HCT116 (cell line): ENCODE data around the gene DLX3. TPM values are rescaled to one million over a fixed set of nuclear protein-coding genes. Genes with fewer than 3 reads are reported as not detected.

Experiments used
- ATAC-seq: fragments of 200-7000 bp; cut with Tn5 transposase; 2 replicates; pipeline ENCODE4 v1.9.1; 2020; ENCODE audit warnings: mild to moderate bottlenecking, moderate library complexity
- BruUV-seq: library from RNA; stranded (reverse); fragments of 400-500 nt; replicated peaks from 2 replicates; lab custom pipeline; 2021; lab: Mats Ljungman, UMichigan
- CTCF ChIA-PET: fragments of 300-600 bp; sonication (Branson Sonifier 250); formaldehyde crosslinking; loops from one replicate; lab custom pipeline; 2021; ENCODE audit warnings: antibody characterized with exemption; lab: Charles Lee
- POLR2A ChIA-PET: fragments of 300-600, 350-600 bp; sonication (Branson Sonifier 250); formaldehyde crosslinking; loops from one replicate; lab custom pipeline; 2021; ENCODE audit warnings: antibody characterized with exemption; lab: Charles Lee
- RAD21 ChIA-PET, 2 experiments: fragments of 300-600 bp; sonication (Branson Sonifier 250); formaldehyde crosslinking; loops; one replicate each; lab custom pipeline; 2023; ENCODE audit warnings: low total read pairs in 2 of 2; ENCODE audit not compliant: uncharacterized antibody in 2 of 2, unreplicated experiment in 2 of 2, low non-redundant PET in 1 of 2; lab: Charles Lee
- DNase-seq: peaks from one replicate; pipeline ENCODE4 v3.0.0-alpha.2; 2010; ENCODE audit warnings: low read depth, low spot score
- H2AFZ ChIP-seq: fragments of 200-600 bp; shearing (Covaris generic), sonication (generic); 2 replicates; pipeline ENCODE4 v1.6.1; 2017; ENCODE audit warnings: low read depth, mixed run types, mixed read lengths, antibody characterized with exemption, low read length; ENCODE audit not compliant: poor library complexity, severe bottlenecking
- H3K27ac ChIP-seq: 2 replicates; pipeline ENCODE4 v1.5.1; 2012; ENCODE audit warnings: low read depth, low read length
- H3K27me3 ChIP-seq: fragments of 200-600 bp; sonication (generic); 2 replicates; pipeline ENCODE4 v1.6.1; 2016; ENCODE audit warnings: mixed run types, low read length, mixed read lengths; ENCODE audit not compliant: insufficient read depth
- H3K36me3 ChIP-seq, 2 experiments: fragments of 200-500 bp in 1 of 2; fragments of 200-600 bp in 1 of 2; sonication (Bioruptor generic) in 1 of 2; sonication (generic) in 1 of 2; 2 replicates each; pipeline versions ENCODE4 v1.5.1 to v1.6.1; 2014 to 2016; ENCODE audit warnings: low read length in 2 of 2, inconsistent platforms in 1 of 2, mixed read lengths in 1 of 2, mixed run types in 1 of 2; ENCODE audit not compliant: insufficient read depth in 2 of 2, control insufficient read depth in 1 of 2
- H3K4me1 ChIP-seq, 2 experiments: fragments of 200-600 bp in 1 of 2; sonication (generic) in 1 of 2; 2 replicates each; pipeline versions ENCODE4 v1.5.1 to v1.6.1; 2012 to 2017; ENCODE audit warnings: low read length in 2 of 2, inconsistent platforms in 1 of 2, mild to moderate bottlenecking in 1 of 2, mixed read lengths in 1 of 2, mixed run types in 1 of 2, moderate library complexity in 1 of 2; ENCODE audit not compliant: insufficient read depth in 2 of 2, control insufficient read depth in 1 of 2
- H3K4me2 ChIP-seq: fragments of 200-600 bp; sonication (generic); 2 replicates; pipeline ENCODE4 v1.6.1; 2017; ENCODE audit warnings: mixed run types, low read length, mixed read lengths
- H3K4me3 ChIP-seq, 2 experiments: fragments of 200-600 bp in 1 of 2; sonication (generic) in 1 of 2; replicated peaks in 1 of 2; 2 replicates each; pipeline ENCODE4 v1.5.1; 2011 to 2016; ENCODE audit warnings: low read length in 2 of 2, control low read depth in 1 of 2, low read depth in 1 of 2, mild to moderate bottlenecking in 1 of 2, mixed read lengths in 1 of 2, mixed run types in 1 of 2
- H3K79me2 ChIP-seq: fragments of 200-600 bp; sonication (generic); 2 replicates; pipeline ENCODE4 v1.6.1; 2017; ENCODE audit warnings: mild to moderate bottlenecking, mixed run types, low read length, moderate library complexity, mixed read lengths; ENCODE audit not compliant: insufficient read depth
- H3K9ac ChIP-seq: fragments of 200-600 bp; sonication (generic); 2 replicates; pipeline ENCODE4 v1.6.1; 2016; ENCODE audit warnings: low read length, mixed read lengths
- H3K9me2 ChIP-seq: fragments of 200-600 bp; sonication (generic), shearing (Covaris generic); 2 replicates; pipeline ENCODE4 v1.6.1; 2017; ENCODE audit warnings: mixed run types, mild to moderate bottlenecking, moderate library complexity; ENCODE audit not compliant: insufficient read depth
- H3K9me3 ChIP-seq, 2 experiments: fragments of 200-500 bp in 1 of 2; fragments of 200-600 bp in 1 of 2; sonication (Bioruptor generic) in 1 of 2; sonication (generic) in 1 of 2; 2 replicates each; pipeline ENCODE4 v1.6.1; 2014 to 2017; ENCODE audit warnings: low read length in 2 of 2, mixed read lengths in 2 of 2, inconsistent platforms in 1 of 2, low read depth in 1 of 2, mild to moderate bottlenecking in 1 of 2, mixed run types in 1 of 2, moderate library complexity in 1 of 2; ENCODE audit not compliant: control insufficient read depth in 1 of 2, insufficient read depth in 1 of 2
- H4K20me1 ChIP-seq: fragments of 200-600 bp; sonication (generic), shearing (Covaris generic); 2 replicates; pipeline ENCODE4 v1.6.1; 2017; ENCODE audit warnings: mixed run types, mild to moderate bottlenecking, moderate library complexity; ENCODE audit not compliant: insufficient read depth
- CEBPB ChIP-seq: IDR thresholded peaks from 2 replicates; pipeline ENCODE4 v1.6.1; 2012; ENCODE audit warnings: low read depth
- EGR1 ChIP-seq: IDR thresholded peaks from 2 replicates; pipeline ENCODE4 v1.6.1; 2012; ENCODE audit warnings: low read depth
- ELF1 ChIP-seq: IDR thresholded peaks from 2 replicates; pipeline ENCODE4 v1.6.1; 2012; ENCODE audit warnings: low read depth, borderline replicate concordance
- EZH2 ChIP-seq: fragments of 200-600 bp; sonication (generic); IDR thresholded peaks from 2 replicates; pipeline ENCODE4 v1.6.1; 2017; ENCODE audit warnings: antibody characterized with exemption, mixed run types
- EZH2phosphoT487 ChIP-seq: fragments of 200-600 bp; IDR thresholded peaks from 2 replicates; pipeline ENCODE4 v1.6.1; 2018; ENCODE audit warnings: antibody characterized with exemption, borderline replicate concordance
- FOSL1 ChIP-seq: IDR thresholded peaks from 2 replicates; pipeline ENCODE4 v1.6.1; 2012; ENCODE audit warnings: low read depth
- JUND ChIP-seq: IDR thresholded peaks from 2 replicates; pipeline ENCODE4 v1.6.1; 2012
- POLR2A ChIP-seq: IDR thresholded peaks from 2 replicates; pipeline ENCODE4 v1.7.0; 2011; ENCODE audit warnings: borderline replicate concordance; ENCODE audit not compliant: insufficient read depth, insufficient read length; ENCODE audit errors: extremely low read depth
- RAD21 ChIP-seq: IDR thresholded peaks from 2 replicates; pipeline ENCODE4 v1.6.1; 2012; ENCODE audit warnings: low read depth, mild to moderate bottlenecking
- SIN3A ChIP-seq: IDR thresholded peaks from 2 replicates; pipeline ENCODE4 v1.6.1; 2012; ENCODE audit warnings: low read depth
- SP1 ChIP-seq: IDR thresholded peaks from 2 replicates; pipeline ENCODE4 v1.6.1; 2012; ENCODE audit warnings: low read depth
- TCF7L2 ChIP-seq: IDR thresholded peaks from 2 replicates; pipeline ENCODE4 v1.7.0; 2011; ENCODE audit warnings: borderline replicate concordance, inconsistent platforms; ENCODE audit not compliant: insufficient read depth, insufficient read length; ENCODE audit errors: extremely low read depth
- YY1 ChIP-seq: IDR thresholded peaks from 2 replicates; pipeline ENCODE4 v1.6.1; 2011; ENCODE audit warnings: low read length, low read depth, moderate library complexity, mild to moderate bottlenecking; ENCODE audit not compliant: insufficient replicate concordance; ENCODE audit errors: extremely low read depth
- ZFX ChIP-seq: fragments of 450-650 bp; IDR thresholded peaks from 2 replicates; pipeline ENCODE4 v1.6.1; 2017
- ZNF274 ChIP-seq: fragments of 200-500 bp; sonication (Bioruptor generic); IDR thresholded peaks from 2 replicates; pipeline ENCODE4 v1.6.1; 2014; ENCODE audit warnings: mild to moderate bottlenecking, low read depth, low read length, inconsistent platforms
- intact Hi-C: fragments of 100-400 bp; cut with micrococcal nuclease; formaldehyde crosslinking; loops from 2 replicates; pipeline ENCODE4 v1.10.0; 2022
- total RNA-seq: library from RNA; stranded (reverse); gene quantifications from one replicate; pipeline ENCODE4 v1.2.1, GENCODE V29; 2021; ENCODE audit not compliant: unreplicated experiment
- TF ChIP-seq, protein P1 (sequence below): IDR thresholded peaks from 2 replicates; pipeline ENCODE4 v1.6.1; 2012
- TF ChIP-seq, protein P2 (sequence below): IDR thresholded peaks from 2 replicates; pipeline ENCODE4 v1.6.1; 2011; ENCODE audit warnings: mild to moderate bottlenecking, low read length, moderate library complexity; ENCODE audit not compliant: insufficient replicate concordance; ENCODE audit errors: extremely low read depth
- TF ChIP-seq, protein P3 (sequence below): IDR thresholded peaks from 2 replicates; pipeline ENCODE4 v1.6.1; 2012

The DLX3 gene
- total RNA-seq, 1 experiment from 2014 or later = not detected

DNA sequence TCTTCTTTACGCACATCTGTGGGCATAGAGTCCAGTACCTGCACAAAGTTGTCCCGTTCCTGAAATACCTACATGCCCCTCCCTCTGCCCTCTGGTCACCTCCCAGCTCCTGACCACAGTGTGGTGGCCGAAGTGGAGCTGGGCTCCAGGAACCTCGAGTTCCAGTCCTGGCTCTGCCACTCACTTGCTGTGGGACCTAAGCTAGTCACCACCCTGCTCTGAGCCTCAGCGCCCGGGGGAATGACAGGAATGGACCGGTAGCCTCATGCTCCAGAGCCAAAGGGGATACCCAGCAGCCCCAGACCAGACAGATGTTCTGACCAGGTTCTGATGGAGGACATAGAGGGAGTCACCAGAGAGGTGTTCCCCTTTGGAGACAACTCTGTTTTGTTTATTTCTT lies 34.2 kb upstream of the DLX3 start:
- Histone ChIP-seq H3K9ac (peak overlapping the region; percentile 54; the same call in 1 of the 2 replicates), H2AFZ (no peak overlapping the region), H3K4me3 (no peak overlapping the region), H3K79me2 (no peaks in the 10 kb centered on the region), H3K36me3 (no peaks in the 10 kb centered on the region), H3K27ac (peak overlapping the region; percentile 93; the same call in 1 of the 2 replicates), H3K4me2 (peak overlapping the region; percentile 84), H3K4me1 (peaks cover 28 to 48% of the 10 kb centered on the region in 2 experiments), H4K20me1 (no peaks in the 10 kb centered on the region), H3K9me2 (no peaks in the 10 kb centered on the region)
- ChIA-PET CTCF (interaction anchor here (1.2 to 4.2 kb wide), 5 partner anchors 27 to 65 kb away, joined by 4 to 42 read pairs (median 21); partner anchors contain the start of genes ITGA3 and PDK2), RAD21 (interaction anchor here (0.8 to 2.5 kb wide), 2 partner anchors 27 to 31 kb away, joined by 3 to 12 read pairs; partner anchors contain the start of gene ITGA3 (in 1 of the 2)), POLR2A (interaction anchor here (1.6 to 7.2 kb wide), 3 partner anchors 14 to 32 kb away, joined by 3 to 99 read pairs (median 65); partner anchors contain the start of gene ITGA3)
- BruUV-seq = no TSS peak
- TF ChIP-seq FOSL1 (no peak), SP1 (no peak), POLR2A (no peak), ZNF274 (no peak), YY1 (no peak), TCF7L2 (no peak), JUND (no peak)
- TF ChIP-seq, protein P1, sequence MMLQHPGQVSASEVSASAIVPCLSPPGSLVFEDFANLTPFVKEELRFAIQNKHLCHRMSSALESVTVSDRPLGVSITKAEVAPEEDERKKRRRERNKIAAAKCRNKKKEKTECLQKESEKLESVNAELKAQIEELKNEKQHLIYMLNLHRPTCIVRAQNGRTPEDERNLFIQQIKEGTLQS = no peak
- TF ChIP-seq, all 23 proteins: peak for 0
- intact Hi-C loops = no loop called here
- ATAC-seq (no peak), DNase-seq (no peak)
- peaks cover 0 to 10% of the 10 kb centered on the region in 2 experiments; a peak in 2 of 4 replicates for H3K9me3 ChIP-seq
- no peaks in the 10 kb centered on the region for H3K27me3 ChIP-seq

DNA sequence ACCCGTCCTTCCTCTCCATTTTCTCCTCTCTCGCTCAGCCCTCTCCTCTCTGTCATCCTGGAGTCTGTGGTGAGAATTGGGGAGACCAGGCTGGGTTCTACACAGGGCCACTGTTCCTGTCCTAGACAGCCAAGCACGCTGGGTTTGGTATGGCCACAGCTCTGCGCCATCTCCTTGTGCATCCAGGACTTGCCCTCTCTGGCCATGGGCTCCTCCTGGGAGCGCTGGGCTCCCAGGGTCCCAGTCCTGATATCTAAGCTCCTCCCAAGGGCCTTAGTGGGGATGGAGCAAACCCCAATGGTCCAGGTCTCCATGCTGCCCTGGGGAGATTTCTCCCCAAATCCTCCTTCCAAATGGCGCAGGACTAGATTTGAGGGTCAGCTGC lies 33.7 kb upstream of the DLX3 start:
- ATAC-seq (peak; percentile 7; the same call in 1 of the 2 replicates), DNase-seq (no peak)
- intact Hi-C loops = no loop called here
- Histone ChIP-seq H3K9ac (peak overlapping the region; percentile 54), H3K36me3 (no peaks in the 10 kb centered on the region), H3K4me3 (peak overlapping the region; percentile 52 to 55), H3K9me3 (peaks cover 0 to 13% of the 10 kb centered on the region in 2 experiments; a peak in 2 of 4 replicates), H3K27me3 (no peaks in the 10 kb centered on the region), H3K9me2 (no peaks in the 10 kb centered on the region), H4K20me1 (no peaks in the 10 kb centered on the region), H3K4me1 (peaks cover 28 to 47% of the 10 kb centered on the region in 2 experiments), H2AFZ (no peak overlapping the region), H3K79me2 (no peaks in the 10 kb centered on the region), H3K4me2 (peak overlapping the region; percentile 84), H3K27ac (peak overlapping the region; percentile 93)
- ChIA-PET CTCF (interaction anchor here (1.2 to 4.2 kb wide), 6 partner anchors 27 to 66 kb away, joined by 4 to 42 read pairs (median 15); partner anchors contain the start of genes ITGA3 and PDK2), RAD21 (interaction anchor here (0.8 to 2.5 kb wide), 6 partner anchors 27 to 49 kb away, joined by 3 to 12 read pairs (median 5); partner anchors contain the start of gene ITGA3 (in 2 of the 2)), POLR2A (interaction anchor here (1.4 to 7.2 kb wide), 3 partner anchors 26 to 66 kb away, joined by 5 to 99 read pairs (median 65); partner anchors contain the start of genes ITGA3 and PDK2)
- no TSS peak for BruUV-seq
- no peak for TF ChIP-seq RAD21
- TF ChIP-seq EZH2phosphoT487 = no peak
- TF ChIP-seq, protein P1 = no peak
- TF ChIP-seq ZFX = no peak
- no peak for TF ChIP-seq CEBPB
- no peak for TF ChIP-seq SIN3A
- TF ChIP-seq YY1 = no peak
- TF ChIP-seq EZH2 = no peak
- no peak for TF ChIP-seq SP1
- no peak for TF ChIP-seq POLR2A
- TF ChIP-seq, protein P2, sequence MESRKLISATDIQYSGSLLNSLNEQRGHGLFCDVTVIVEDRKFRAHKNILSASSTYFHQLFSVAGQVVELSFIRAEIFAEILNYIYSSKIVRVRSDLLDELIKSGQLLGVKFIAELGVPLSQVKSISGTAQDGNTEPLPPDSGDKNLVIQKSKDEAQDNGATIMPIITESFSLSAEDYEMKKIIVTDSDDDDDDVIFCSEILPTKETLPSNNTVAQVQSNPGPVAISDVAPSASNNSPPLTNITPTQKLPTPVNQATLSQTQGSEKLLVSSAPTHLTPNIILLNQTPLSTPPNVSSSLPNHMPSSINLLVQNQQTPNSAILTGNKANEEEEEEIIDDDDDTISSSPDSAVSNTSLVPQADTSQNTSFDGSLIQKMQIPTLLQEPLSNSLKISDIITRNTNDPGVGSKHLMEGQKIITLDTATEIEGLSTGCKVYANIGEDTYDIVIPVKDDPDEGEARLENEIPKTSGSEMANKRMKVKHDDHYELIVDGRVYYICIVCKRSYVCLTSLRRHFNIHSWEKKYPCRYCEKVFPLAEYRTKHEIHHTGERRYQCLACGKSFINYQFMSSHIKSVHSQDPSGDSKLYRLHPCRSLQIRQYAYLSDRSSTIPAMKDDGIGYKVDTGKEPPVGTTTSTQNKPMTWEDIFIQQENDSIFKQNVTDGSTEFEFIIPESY = no peak
- no peak for TF ChIP-seq EGR1
- TF ChIP-seq, protein P3, sequence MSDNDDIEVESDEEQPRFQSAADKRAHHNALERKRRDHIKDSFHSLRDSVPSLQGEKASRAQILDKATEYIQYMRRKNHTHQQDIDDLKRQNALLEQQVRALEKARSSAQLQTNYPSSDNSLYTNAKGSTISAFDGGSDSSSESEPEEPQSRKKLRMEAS = no peak
- no peak for TF ChIP-seq ELF1
